TTC549 (cell line): ENCODE measurements around the gene BRWD1.
"Not testable (repeated sequence)": the region's sequence is repeated elsewhere in the genome, so short reads cannot be mapped to it uniquely, and the experiment has no call there.

Experiments used
- FAIRE-seq: peaks from 2 replicates; lab custom pipeline; 2012; peaks lifted over from hg19 to GRCh38; lab: Jason Lieb, UNC

BRWD1 gene

GRCh38 chr21:39281207-39281606 lies 32.2 kb downstream of the BRWD1 start:
- no peak for FAIRE-seq

- no peak for FAIRE-seq
These were observed 43.8 kb downstream of the BRWD1 start for GRCh38 chr21:39269620-39270019.

GRCh38 chr21:39265603-39266002 lies 47.8 kb downstream of the BRWD1 start:
- FAIRE-seq, result no peak

- FAIRE-seq, result no peak
These were observed 50.1 kb downstream of the BRWD1 start for GRCh38 chr21:39263372-39263771.

GRCh38 chr21:39258207-39258606 lies 55.2 kb downstream of the BRWD1 start:
- FAIRE-seq, result no peak

- no peak for FAIRE-seq
These were observed 62.1 kb downstream of the BRWD1 start for GRCh38 chr21:39251326-39251725.

- FAIRE-seq, result no peak
These were observed 75.2 kb downstream of the BRWD1 start for GRCh38 chr21:39238275-39238674.

GRCh38 chr21:39232861-39233291 lies 80.6 kb downstream of the BRWD1 start:
- FAIRE-seq, result no peak

- FAIRE-seq, result no peak
These were observed 88.5 kb downstream of the BRWD1 start for GRCh38 chr21:39224930-39225329.

- FAIRE-seq, result no peak
These were observed 91.4 kb downstream of the BRWD1 start for GRCh38 chr21:39221997-39222486.

GRCh38 chr21:39221282-39221996 lies 92.0 kb downstream of the BRWD1 start:
- FAIRE-seq, result no peak

- FAIRE-seq, result not testable (repeated sequence)
These were observed 92.6 kb downstream of the BRWD1 start for GRCh38 chr21:39220875-39221274.

GRCh38 chr21:39220150-39220549 lies 93.3 kb downstream of the BRWD1 start:
- FAIRE-seq, result no peak

GRCh38 chr21:39218082-39218409 lies 95.4 kb downstream of the BRWD1 start:
- FAIRE-seq, result no peak

GRCh38 chr21:39217356-39218081 lies 95.9 kb downstream of the BRWD1 start:
- FAIRE-seq, result no peak

- FAIRE-seq, result no peak
These were observed 97.1 kb downstream of the BRWD1 start for GRCh38 chr21:39216290-39216689.

GRCh38 chr21:39215078-39215477 lies 98.4 kb downstream of the BRWD1 start:
- no peak for FAIRE-seq

- no peak for FAIRE-seq
These were observed 104.1 kb downstream of the BRWD1 start for GRCh38 chr21:39209334-39209688.

GRCh38 chr21:39208624-39209333 lies 104.7 kb downstream of the BRWD1 start:
- FAIRE-seq, result no peak

GRCh38 chr21:39204134-39204533 lies 109.3 kb downstream of the BRWD1 start:
- no peak for FAIRE-seq

GRCh38 chr21:39198800-39199199 lies 114.6 kb downstream of the BRWD1 start:
- FAIRE-seq, result no peak

GRCh38 chr21:39197448-39198233 lies 115.8 kb downstream of the BRWD1 start:
- no peak for FAIRE-seq
